Activated T-cell treated with anti-CD3 and anti-CD28 coated beads for 24 hours (primary cell): Measurements from ENCODE around the gene OPRM1.
"Not testable (repeated sequence)": the region's sequence is repeated elsewhere in the genome, so short reads cannot be mapped to it uniquely, and the experiment has no call there.

Source experiments
- DNase-seq: peaks from one replicate; pipeline ENCODE4 v3.0.0-alpha.2; 2020; ENCODE audit warnings: low read depth

OPRM1 gene

DNA sequence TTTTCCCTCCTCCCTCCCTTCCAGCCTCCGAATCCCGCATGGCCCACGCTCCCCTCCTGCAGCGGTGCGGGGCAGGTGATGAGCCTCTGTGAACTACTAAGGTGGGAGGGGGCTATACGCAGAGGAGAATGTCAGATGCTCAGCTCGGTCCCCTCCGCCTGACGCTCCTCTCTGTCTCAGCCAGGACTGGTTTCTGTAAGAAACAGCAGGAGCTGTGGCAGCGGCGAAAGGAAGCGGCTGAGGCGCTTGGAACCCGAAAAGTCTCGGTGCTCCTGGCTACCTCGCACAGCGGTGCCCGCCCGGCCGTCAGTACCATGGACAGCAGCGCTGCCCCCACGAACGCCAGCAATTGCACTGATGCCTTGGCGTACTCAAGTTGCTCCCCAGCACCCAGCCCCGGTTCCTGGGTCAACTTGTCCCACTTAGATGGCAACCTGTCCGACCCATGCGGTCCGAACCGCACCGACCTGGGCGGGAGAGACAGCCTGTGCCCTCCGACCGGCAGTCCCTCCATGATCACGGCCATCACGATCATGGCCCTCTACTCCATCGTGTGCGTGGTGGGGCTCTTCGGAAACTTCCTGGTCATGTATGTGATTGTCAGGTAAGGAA lies at the start of gene OPRM1:
TSS of gene OPRM1 (plus strand) at position 10 of the 612 bp plus-strand sequence. CDS start at position 315, 305 bp downstream.
- no peak for DNase-seq

DNA sequence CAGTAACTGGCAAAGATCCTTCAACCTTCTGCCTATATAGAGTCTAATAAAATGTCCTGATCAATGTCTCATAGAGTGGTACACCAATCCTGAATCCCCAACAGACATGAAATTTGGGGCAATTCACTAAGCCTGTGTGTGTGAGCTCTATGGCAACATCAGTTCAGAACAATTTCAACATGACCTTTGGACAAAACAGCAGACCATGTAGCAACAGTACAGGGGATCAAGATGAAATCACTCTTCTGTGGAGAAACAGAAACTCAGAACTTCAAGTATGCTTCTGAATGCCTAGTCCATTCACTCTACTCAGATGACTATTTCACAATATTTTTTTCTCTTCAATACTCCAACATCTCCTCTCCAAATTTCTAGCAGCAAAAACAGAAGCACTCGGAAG lies 49.1 kb upstream of the OPRM1 start:
- no peak for DNase-seq

DNA sequence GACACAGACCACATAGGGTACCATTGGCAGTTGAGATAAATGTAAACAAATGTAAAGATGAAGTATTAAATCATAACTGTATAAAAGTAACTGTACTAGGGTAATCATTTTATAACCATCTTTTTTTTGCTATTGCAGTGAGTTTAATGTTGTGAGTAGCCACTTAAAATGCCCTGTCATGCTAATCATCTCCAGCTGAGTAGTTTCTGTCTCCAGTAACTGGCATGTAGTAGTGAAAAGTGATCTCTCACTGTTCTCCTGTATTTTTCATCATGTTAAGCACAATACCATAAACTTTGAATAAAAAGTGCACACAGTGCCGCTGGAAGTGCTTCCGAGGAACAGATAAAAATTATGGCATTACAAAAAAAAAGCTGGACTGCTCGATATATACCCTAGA lies 45.0 kb upstream of the OPRM1 start:
- no peak for DNase-seq

DNA sequence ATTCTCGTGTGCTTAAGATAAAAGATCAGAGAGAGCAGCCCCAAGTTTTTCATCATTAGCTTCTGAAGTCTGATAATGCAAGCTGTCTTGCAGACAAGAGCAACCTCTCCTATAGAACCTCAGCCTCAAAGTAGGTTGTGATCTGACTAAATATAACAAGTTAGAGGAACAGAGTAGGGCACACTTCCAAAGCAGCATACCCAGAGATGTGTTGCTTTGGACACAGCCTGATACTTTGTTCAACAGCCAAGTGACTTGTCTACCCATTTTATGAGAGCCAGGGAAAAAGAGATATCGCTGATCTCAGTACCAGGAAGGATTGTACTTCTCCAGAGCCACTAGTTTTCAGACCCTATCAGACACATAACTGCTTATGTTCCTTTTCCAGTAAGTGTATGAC lies 44.2 kb upstream of the OPRM1 start:
- no peak for DNase-seq

DNA sequence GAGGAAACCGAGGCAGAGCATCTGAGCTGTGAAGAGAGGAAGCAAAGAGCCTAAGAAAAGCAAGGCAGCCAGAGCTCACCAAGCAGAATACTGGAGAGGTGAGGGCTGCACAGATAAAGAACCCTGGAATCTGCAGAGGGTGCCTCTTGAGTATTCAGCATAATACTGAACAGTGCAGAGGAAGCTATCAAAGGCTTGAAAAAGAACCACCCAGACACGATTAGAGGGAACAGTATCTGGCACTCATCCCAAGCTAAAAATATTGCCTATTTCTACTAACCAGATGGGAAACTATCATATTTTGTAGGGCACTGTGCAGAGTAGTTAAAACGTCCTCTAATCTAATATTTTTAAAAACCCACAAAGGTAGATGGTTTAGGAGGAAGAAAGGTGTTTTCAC lies 41.8 kb upstream of the OPRM1 start:
- no peak for DNase-seq

DNA sequence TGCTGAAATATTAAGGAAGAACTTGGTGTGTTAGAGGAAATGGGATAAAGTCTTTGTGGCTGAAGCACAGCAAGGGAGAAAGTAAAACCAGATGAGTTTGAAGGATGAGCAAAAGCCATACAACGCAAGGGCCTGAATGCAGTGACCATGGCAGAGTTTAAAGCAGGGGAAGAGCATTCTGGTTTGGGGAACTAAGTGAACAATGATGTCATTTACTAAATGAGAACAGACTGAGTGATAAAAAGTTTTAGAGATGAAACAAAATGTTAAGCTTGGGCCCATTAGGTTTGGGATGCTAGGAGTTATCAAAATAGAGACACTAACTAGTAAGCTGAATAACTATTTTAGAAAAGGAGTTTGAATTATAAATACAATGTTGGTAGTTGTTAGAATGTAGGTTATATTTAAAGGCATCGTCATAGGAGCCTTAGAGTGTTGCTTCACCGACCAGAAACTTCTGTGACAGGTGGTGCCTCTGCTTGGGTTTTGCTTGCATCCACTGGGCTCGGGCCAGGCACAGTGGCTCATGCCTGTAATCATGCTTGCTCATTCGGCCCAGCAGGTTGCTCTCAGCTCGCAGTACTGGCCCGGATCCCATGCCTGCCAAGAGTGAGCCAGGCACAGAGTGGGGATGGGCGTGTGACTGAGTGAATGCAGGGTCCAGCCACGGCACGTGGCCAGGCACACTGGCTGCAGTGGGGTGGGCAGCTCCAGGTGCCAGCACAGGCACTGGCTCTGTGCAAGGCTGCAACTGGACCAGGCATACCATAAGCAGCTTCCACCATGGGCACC lies 37.4 kb upstream of the OPRM1 start:
- DNase-seq, result no peak

DNA sequence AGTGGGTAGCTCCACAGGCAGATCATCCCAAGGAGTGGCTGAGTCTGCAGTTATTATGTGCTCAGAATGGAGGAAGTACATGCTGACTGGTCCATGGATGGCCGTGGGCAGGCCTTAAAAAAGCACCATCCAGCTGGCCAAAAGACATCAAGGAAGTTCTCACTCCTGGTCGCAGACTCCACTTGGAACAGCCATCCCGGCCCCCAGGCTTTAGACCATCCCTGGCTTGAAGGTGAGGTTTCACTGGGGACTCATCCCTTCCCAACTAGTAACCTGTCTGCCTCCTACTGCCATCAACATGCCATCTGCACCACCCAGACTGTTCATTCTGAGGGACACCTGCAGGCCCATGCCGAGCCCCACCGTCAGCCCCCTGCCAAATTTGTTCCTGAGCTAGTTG lies 36.1 kb upstream of the OPRM1 start:
- DNase-seq, result no peak

DNA sequence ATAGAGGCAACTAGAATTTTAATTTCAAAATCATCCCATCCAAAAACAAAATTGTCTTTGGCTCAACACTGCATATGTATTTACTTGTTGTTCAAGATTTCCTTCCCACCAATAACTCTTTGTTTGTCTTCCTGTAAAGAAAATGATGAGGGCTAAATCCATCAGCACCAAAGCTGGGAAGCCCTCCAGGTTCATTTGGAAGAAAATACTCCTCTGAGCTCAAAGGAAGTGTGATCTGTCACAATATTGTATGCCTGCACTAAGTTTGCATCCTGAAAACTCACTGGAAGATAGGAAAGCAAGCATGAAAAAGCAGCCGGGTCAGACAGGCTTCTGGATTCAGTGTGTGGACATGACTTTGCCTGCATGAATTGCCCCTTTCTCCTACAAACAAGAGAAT lies 28.7 kb upstream of the OPRM1 start:
- no peak for DNase-seq

DNA sequence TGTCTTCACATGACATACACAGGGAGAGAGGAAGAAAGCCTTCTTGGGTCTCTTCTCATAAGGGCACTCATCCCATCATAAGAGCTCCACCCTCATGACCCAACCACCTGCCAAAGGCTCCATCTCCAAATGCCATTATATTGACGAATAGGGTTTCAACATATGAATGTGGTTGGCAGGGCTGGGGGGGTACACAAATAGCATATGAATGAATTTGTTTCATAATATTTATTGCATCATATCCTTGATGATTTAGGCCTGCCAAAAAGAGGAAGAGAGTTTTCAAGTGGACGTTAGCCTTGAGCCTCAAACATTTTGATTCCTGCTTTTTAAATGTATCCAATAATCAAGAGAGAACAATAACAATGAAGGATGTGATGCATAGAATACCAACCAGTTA lies 26.2 kb upstream of the OPRM1 start:
- DNase-seq, result no peak

DNA sequence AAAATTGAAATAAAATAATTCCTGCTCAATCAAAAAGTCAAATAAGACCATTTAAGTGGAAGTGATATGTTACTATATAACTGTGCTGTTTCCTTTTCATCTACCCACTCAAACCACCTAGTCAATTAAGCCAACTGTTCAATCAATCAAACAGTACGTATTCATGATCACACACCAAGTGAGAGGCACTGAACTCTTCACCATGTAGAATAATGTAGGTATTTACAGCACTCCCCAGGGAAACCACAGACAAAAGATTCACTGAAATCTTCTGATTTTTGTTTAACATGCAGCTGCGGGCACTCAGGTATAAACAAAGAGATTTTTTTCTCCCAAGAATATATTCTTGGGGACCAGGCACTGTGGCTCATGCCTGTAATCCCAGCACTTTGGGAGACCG lies 21.3 kb upstream of the OPRM1 start:
- no peak for DNase-seq

DNA sequence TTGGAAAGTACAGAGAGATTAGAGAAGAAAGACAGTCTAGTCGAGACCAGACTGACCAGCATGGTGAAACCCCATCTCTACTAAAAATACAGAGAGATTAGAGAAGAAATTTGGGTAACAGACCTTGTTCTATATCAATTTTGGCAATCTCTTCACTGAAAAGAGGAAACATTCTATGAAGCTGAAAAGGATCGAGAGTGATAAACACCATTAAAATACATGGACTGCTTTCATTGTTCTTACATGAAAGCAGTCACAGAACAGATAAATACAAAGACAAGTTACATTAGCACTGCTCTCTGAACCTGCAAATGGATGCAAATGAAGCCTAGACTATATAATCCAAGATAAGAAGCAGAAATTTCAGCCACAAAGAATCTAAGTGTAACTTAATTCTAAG lies 8.4 kb upstream of the OPRM1 start:
- no peak for DNase-seq

DNA sequence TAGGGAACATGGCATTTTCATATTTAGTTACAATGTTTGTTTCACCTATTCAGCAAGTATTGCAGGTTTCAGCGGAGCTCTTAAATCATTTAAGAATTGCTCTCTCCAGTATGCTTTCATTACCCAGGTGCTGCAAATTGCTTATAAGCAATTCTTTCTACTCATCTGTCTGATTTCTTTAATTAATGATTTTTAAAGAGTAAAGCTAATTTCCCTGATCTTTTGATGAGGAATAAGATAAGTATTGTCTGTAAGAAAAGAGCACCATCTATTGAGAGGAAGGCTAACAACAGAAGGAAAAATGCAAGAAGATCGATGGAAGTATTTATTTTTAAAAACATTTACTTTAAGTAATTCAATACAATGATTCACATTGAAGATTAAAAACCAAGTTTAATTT lies 2.0 kb downstream of the OPRM1 start:
- DNase-seq, result no peak

DNA sequence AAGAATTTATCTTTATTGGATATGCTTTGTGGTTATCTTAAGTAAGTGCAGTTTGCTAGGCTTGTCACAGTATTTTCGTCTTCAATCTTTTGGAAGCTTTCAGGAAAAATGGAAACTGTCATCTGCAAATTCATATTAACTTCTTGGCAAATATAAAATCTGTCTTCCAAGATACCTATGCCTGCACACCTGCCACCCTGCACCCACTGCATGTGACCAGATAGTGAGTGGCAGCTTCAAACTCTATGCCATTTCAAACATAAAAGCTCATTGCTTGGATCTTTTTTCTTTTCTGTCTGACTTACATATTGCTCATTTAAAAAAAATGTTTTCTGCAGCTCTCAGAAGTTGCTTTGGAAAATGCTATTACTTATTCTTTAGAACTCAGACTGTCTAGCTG lies 14.1 kb downstream of the OPRM1 start:
- no peak for DNase-seq

DNA sequence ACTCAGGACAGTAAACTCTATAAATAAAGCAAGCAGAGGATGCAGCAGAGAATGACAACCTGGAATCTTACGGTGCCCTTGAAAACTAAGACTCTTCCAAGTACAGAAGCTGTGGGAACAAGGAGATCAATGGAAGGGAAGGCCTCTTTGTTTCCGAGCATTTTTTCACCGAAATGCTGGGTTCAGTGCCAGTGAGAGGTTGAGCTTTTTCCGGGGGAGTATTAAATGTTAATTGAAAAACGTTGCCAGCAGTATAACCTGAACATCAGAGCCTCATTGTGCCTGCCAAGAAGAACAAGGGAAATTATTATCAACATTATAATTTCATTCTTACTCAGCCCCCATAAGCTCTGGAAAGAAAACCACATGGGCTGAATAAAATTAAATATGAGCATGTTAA lies 17.5 kb downstream of the OPRM1 start:
- no peak for DNase-seq

DNA sequence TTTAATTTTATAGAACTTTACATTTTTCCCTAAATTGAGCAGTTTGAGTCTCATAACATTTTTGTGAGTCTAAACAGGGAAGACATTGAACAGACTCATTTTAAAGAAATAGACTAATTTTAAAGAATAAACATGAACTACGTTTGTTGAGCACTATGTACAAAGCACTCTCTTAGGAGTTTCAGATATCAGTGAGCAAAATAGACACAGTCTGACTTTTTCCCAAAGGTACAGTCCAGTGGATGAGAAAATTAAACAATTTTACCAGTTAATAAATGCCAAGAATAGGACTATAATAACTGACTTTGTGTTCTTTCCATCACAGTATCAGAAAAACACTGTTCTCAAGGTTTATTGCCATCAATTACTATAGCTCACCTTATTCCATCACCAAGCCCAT lies 18.1 kb downstream of the OPRM1 start:
- DNase-seq, result no peak

DNA sequence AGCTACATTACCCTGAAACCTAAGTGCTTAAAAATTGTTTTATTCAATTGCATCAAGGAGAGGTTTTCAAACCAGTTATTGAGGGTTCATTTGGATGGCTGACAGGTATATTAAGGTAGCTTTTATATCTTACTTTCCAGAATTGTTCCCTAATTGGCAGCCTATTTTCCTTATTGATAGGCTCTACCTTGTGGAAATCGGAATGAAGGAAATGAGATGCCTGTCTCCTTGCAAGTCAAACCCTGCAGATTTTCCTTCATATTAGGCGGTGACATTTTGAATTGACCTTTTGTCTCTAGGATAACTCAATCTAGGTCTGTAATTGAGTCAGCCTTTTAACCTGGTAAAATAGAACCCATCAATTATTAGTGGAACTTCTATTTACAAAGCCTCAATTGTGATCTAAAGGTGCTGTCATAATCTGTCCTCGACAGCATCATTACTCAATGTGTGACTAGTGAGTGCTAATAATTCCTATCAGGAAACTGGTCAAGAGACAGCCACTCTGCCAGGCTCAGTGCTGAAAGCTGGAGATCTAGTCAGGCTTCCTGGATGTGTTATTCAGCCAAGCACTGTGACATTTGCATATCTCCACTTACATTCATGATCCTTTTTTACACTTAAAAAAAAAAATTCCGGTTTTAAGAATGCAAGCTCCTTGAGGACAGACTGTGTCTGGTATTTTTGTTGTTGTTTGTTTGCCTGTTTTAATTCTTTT lies 20.1 kb downstream of the OPRM1 start:
- DNase-seq, result no peak

DNA sequence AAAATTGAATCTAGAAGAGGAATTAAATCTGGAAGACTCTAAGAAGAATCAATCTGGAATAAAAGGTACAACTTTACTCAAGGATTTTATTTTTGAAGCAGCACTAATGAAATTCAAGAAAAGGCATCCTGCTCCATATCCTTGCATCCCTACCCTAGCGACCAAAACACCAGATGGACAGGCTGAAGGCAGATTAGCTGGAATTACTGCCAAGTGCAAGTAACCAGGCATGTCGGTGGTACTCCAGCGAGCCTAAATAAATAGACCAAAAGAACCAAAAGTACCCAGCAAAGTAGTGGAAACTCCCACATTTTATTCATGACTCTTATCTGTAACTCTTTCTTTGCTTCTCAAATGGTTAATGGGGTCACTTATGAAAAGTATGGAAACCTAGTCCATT lies 21.0 kb downstream of the OPRM1 start:
- no peak for DNase-seq

DNA sequence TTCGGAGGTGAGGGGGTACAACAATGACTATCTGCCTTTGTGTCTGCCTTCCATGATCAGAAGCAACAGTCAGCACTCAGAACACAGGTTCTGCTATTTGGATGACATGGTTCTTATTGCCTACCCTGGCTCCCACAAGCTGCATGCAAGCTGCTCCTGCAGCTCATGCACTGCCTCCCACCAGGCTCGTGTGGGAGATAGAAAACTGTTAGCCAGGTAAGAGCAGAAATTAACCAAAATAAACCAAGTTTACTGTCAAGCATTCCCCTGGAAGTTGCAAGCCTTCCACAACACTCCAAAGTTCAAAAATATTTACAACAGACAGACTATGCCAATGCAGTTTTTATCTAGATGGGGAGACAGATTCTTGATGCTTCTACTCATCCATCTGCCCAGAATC lies 31.0 kb downstream of the OPRM1 start:
- DNase-seq, result no peak

DNA sequence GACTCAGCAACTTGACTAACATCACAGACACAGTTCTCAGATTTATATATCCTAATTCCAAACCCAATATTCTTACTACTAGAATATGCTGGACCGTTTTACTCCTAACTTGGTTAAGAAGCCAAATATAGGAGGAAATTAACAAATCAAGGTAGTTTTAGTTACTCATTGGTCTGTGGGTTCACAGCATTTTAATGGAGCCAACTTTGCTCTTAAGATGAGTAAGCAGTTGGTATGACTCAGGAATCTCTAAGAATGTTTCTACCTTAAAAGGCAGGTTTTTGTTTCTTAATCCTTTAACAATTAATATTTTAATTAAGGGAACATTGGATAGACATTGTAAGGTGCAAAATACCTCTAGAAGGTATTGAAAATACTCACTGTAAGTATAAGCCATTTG lies 31.6 kb downstream of the OPRM1 start:
- no peak for DNase-seq

DNA sequence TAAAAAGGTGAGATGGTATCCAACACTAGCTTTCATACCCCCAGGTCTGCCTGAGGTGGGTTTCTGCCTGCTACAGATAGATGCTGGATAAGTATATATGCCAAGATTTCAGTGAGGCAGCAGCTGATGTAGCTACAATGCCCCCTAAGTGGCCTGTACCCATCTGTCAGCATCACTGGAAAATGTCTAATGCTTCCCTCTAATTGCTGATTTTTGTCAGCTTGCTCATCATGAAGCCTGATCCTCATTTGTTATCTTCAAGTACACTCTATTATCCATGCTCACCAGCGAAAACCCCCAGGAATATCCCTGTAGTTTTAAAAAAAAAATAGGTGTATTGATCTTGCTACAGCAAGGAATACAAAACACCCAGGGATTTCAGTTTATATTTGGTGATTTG lies 32.2 kb downstream of the OPRM1 start:
- DNase-seq, result no peak

DNA sequence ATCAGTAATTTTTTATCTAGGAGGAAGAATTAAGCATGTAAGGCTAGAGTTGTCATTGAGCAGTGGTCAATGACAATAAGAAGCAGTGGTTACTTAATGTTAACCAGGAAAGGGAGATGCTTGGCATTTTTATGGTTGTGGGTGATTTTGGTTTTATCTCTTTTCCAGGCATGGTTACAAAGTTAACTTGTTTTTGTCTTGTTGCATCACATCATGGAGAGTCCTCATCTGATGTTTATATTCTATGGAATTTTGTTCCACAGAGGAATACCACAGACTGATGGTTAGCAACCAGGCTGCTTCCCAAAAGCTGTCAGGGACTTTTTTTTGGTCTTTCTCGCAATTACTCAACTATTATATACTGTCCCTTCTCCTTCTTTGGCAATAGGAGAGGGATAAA lies 32.7 kb downstream of the OPRM1 start:
- no peak for DNase-seq

DNA sequence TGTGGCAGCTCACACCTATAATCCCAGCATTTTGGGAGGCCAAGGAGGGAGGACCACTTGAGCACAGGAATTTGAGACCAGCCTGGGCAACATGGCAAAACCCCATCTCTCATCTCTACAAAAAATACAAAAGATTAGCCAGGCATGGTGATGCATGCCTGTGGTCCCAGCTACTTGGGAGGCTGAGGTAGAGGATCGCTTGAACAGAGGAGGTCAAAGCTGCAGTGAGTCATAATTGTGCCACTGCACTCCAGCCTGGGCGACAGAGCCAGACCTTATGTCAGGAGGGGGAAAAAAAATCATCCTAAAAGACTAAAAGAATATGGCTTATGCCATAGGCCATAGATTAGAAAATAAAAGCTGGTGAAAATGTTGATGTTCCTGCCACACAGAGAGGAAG lies 39.6 kb downstream of the OPRM1 start:
- not testable (repeated sequence) for DNase-seq

DNA sequence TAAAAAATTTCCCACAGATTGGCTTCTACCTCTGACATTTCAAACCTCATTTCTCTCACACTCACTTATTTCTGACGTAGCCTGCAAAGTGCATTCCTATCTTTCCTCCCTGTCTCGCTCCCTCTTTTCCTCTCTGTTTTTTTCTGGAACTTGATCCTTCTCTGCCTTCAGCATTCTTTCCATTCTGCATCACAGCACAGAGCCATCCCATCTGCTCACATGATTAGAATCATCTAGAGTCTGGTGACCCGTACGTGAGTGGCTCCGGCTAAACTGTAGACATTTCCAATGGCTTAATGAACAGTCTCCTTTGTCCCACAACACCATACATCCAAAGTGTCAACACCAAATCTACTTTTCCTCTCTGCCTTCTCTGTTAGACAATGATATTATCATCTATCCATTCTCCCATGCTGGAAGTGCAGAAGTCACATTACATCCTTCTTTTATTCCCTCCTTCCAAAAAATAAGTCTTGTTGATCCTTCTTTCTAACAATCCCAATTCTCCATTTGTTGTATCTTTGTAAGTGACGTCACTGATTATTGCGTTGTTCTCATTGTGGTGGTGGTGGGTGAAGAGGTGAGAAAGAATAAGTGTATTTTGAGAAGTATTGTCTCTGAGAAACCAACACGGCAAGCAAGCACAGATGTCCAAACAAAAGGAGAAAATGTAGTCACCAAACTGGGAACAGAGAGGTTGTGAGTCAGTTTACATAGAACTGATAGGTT lies 41.6 kb downstream of the OPRM1 start:
- no peak for DNase-seq
